A549 (cell line): ENCODE measurements around the gene LIMA1. TPM values are rescaled to one million over a fixed set of nuclear protein-coding genes. Genes with fewer than 3 reads are reported as not detected.

Experiments used
- ATAC-seq, 2 experiments: fragments of 200-7000 bp in 1 of 2; fragments of >200 bp in 1 of 2; cut with Nextera tagmentation in 1 of 2; cut with Tn5 transposase in 1 of 2; 3 replicates each; pipeline versions ENCODE4 v1.8.0 to v1.9.1; 2018 to 2020; ENCODE audit warnings: mild to moderate bottlenecking in 1 of 2, moderate library complexity in 1 of 2
- CTCF ChIA-PET: fragments of 300-600 bp; sonication (Branson Sonifier 250); formaldehyde crosslinking; extraction: SDS; loops from one replicate; lab custom pipeline; 2021; ENCODE audit warnings: antibody characterized with exemption, inconsistent platforms; lab: Yijun Ruan, JAX
- POLR2A ChIA-PET: fragments of 350-600 bp; formaldehyde crosslinking; extraction: SDS; loops from one replicate; lab custom pipeline; 2021; ENCODE audit warnings: antibody characterized with exemption, inconsistent platforms; lab: Yijun Ruan, JAX
- DNase-seq, 2 experiments: peaks; one replicate each; pipeline versions ENCODE4 v3.0.0 to v3.0.0-alpha.2; 2011 to 2016; ENCODE audit warnings: low read depth in 1 of 2, low spot score in 1 of 2
- FAIRE-seq: peaks from 2 replicates; lab custom pipeline; 2011; peaks lifted over from hg19 to GRCh38; lab: Jason Lieb, UNC
- H3K27ac ChIP-seq, 2 experiments: fragments of >200 bp; sonication (Bioruptor Twin); formaldehyde crosslinking; 3 replicates each; pipeline ENCODE4 v1.5.1; 2016 to 2017
- H3K4me1 ChIP-seq: fragments of >200 bp; sonication (Bioruptor Twin); formaldehyde crosslinking; 3 replicates; pipeline ENCODE4 v1.6.1; 2016
- H3K4me2 ChIP-seq: fragments of >200 bp; sonication (Bioruptor Twin); formaldehyde crosslinking; 3 replicates; pipeline ENCODE4 v1.6.1; 2016
- H3K4me3 ChIP-seq: fragments of >200 bp; sonication (Bioruptor Twin); formaldehyde crosslinking; 3 replicates; pipeline ENCODE4 v1.5.1; 2016
- H3K9me3 ChIP-seq: fragments of >200 bp; sonication (Bioruptor Twin); formaldehyde crosslinking; 3 replicates; pipeline ENCODE4 v1.6.1; 2016
- BHLHE40 ChIP-seq: IDR thresholded peaks from 2 replicates; pipeline ENCODE4 v1.6.1; 2012; ENCODE audit warnings: low read depth, low read length, inconsistent platforms
- CBX8 ChIP-seq: fragments of 200-600 bp; sonication (generic); IDR thresholded peaks from 2 replicates; pipeline ENCODE4 v1.6.1; 2016
- CEBPB ChIP-seq, 2 experiments: fragments of >200 bp in 1 of 2; sonication (Bioruptor Twin) in 1 of 2; formaldehyde crosslinking in 1 of 2; IDR thresholded peaks; 2 replicates each; pipeline ENCODE4 v1.6.1; 2012 to 2016
- CHD2 ChIP-seq: fragments of 150-350 bp; IDR thresholded peaks from 2 replicates; pipeline ENCODE4 v1.6.1; 2014; ENCODE audit warnings: low read length; ENCODE audit not compliant: partially characterized antibody
- CHD4 ChIP-seq: fragments of 200-600 bp; sonication (generic); IDR thresholded peaks from 2 replicates; pipeline ENCODE4 v1.6.1; 2016; ENCODE audit warnings: antibody characterized with exemption, mild to moderate bottlenecking, borderline replicate concordance
- EHMT2 ChIP-seq: fragments of 200-600 bp; sonication (generic); IDR thresholded peaks from 2 replicates; pipeline ENCODE4 v1.6.1; 2016; ENCODE audit warnings: antibody characterized with exemption, low read depth, mild to moderate bottlenecking, moderate library complexity
- FOSL2 ChIP-seq, 2 experiments: fragments of 450-650 bp in 1 of 2; fragments of >200 bp in 1 of 2; sonication (Bioruptor Twin) in 1 of 2; formaldehyde crosslinking; IDR thresholded peaks; 2 replicates each; pipeline versions ENCODE4 v1.5.0 to v1.6.1; 2016 to 2020; ENCODE audit warnings: mild to moderate bottlenecking in 1 of 2, moderate library complexity in 1 of 2
- GATA3 ChIP-seq: IDR thresholded peaks from 2 replicates; pipeline ENCODE4 v1.6.1; 2012; ENCODE audit warnings: borderline replicate concordance
- HOXA7 ChIP-seq: fragments of 250-450 bp; sonication (Bioruptor Pico); IDR thresholded peaks from 2 replicates; pipeline ENCODE4 v1.5.0; 2020; ENCODE audit warnings: mild to moderate bottlenecking, moderate library complexity
- KDM1A ChIP-seq: fragments of 200-600 bp; sonication (generic); IDR thresholded peaks from 2 replicates; pipeline ENCODE4 v1.6.1; 2016; ENCODE audit warnings: low read depth, mild to moderate bottlenecking
- MAFK ChIP-seq: fragments of 450-650 bp; IDR thresholded peaks from 2 replicates; pipeline ENCODE4 v1.6.1; 2014; ENCODE audit not compliant: partially characterized antibody
- MYC ChIP-seq: IDR thresholded peaks from 2 replicates; pipeline ENCODE4 v1.6.1; 2012; ENCODE audit warnings: mild to moderate bottlenecking, inconsistent platforms, low read length, improper control_type of control experiment, borderline replicate concordance
- NFE2L2 ChIP-seq: fragments of 150-350 bp; conservative IDR thresholded peaks from 2 replicates; pipeline ENCODE4 v1.6.1; 2014; ENCODE audit warnings: low read length
- NR3C1 ChIP-seq: fragments of >200 bp; sonication (Bioruptor Twin); formaldehyde crosslinking; IDR thresholded peaks from 3 replicates; pipeline ENCODE4 v1.6.1; 2017
- POLR2A ChIP-seq: IDR thresholded peaks from 2 replicates; pipeline ENCODE4 v1.6.1; 2012; ENCODE audit warnings: mild to moderate bottlenecking, low read length
- RCOR1 ChIP-seq: fragments of 150-350 bp; IDR thresholded peaks from 2 replicates; pipeline ENCODE4 v1.6.1; 2014; ENCODE audit warnings: antibody characterized with exemption, low read length, low read depth
- RFX5 ChIP-seq: fragments of 450-650 bp; IDR thresholded peaks from 2 replicates; pipeline ENCODE4 v1.7.1; 2014; ENCODE audit warnings: antibody characterized with exemption, mild to moderate bottlenecking, moderate library complexity
- WGBS: methylation state at CpG from one replicate; pipeline ENCODE4 v1.1.6; 2017; ENCODE audit errors: missing lambda C conversion rate; 5-methylcytosine and 5-hydroxymethylcytosine counted together
- polyA plus RNA-seq, 4 experiments: library from polyadenylated mRNA; depleted of rRNA in 3 of 4; stranded (reverse); fragments of >200 nt; fragmentation: RNase III in 1 of 4; extraction: RNeasy Plus Mini Kit Qiagen cat#74134 plus additional on column Dnase treatment in 1 of 4; gene quantifications; 2 replicates in 3 of 4; 3 replicates in 1 of 4; pipeline ENCODE4 v1.2.3, GENCODE V29; 2011 to 2017
- TF ChIP-seq, protein P1 (sequence below): fragments of 450-650 bp; IDR thresholded peaks from 2 replicates; pipeline ENCODE4 v1.6.1; 2014; ENCODE audit warnings: antibody characterized with exemption
- TF ChIP-seq, protein P2 (sequence below): fragments of >200 bp; sonication (Bioruptor Twin); formaldehyde crosslinking; IDR thresholded peaks from 3 replicates; pipeline ENCODE4 v1.5.1; 2016

The LIMA1 gene
- polyA plus RNA-seq, 2 of the 4 experiments (the other 2 are of a cell fraction): 9.0 to 23.4 TPM

DNA sequence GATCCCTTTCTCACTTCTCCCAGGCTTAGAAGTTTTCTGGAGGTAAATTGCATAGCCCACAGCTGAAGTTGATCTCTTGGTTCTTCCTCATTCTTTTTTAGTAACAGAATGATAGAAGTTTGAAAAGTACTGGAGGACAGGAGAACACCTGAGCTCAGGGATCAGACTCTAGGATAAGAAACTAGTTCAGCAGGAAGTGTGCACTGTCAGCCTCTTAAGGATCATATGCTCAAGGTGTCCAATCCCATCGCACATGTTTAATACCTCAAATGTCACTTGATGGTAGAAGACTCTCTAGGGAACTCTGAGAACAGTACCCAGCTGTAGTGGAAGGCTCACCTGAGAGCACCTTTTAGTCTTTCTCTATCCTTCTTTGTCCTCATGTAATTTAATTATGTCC, 14.7 kb upstream of the LIMA1 start:
- ChIA-PET CTCF (interaction anchor here (0.6 to 1.8 kb wide), 5 partner anchors 9 to 228 kb away, joined by 3 to 5 read pairs (median 4); partner anchors contain the start of gene LIMA1), POLR2A (interaction anchor here (1.3 kb wide), 1 partner anchor 15 kb away, joined by 4 read pairs; the partner anchor contains the start of gene LIMA1)
- no peak for DNase-seq
- Histone ChIP-seq H3K9me3 (no peaks in the 10 kb centered on the region), H3K4me2 (no peak overlapping the region), H3K4me3 (no peak overlapping the region), H3K4me1 (peaks cover 4% of the 10 kb centered on the region; the same call in 1 of the 3 replicates), H3K27ac (no peak overlapping the region)
- no peak for TF ChIP-seq POLR2A
- TF ChIP-seq RFX5: no peak
- TF ChIP-seq CEBPB (IDR thresholded peaks at IDR 0.05): no peak
- no peak for TF ChIP-seq CBX8
- TF ChIP-seq HOXA7 (CRISPR knock-in tag): no peak
- WGBS: 43% methylated on average over 1 of the region's 1 CpG
- no peak for FAIRE-seq
- no peak for ATAC-seq

DNA sequence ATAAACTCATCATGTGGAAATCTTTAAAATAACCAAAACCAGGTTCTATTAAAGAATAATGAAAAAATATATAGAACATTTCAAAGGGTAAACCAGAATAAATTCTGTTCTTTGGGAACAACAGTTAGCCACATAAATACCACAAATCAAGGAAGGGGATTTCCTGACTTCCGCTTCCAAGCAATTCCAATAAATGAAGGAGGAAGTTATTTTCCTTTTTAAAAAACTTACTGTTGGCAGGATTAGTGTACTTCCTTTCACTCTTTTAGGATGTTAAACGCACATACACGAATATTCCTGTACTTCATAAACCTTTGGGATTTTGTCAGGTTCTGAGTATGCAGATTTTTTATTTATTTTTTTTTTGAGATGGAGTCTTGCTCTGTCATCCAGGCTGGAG, 13.7 kb upstream of the LIMA1 start:
- ATAC-seq (no peak), FAIRE-seq (no peak), DNase-seq (no peak)
- no peak for TF ChIP-seq KDM1A
- no peak for TF ChIP-seq NFE2L2
- TF ChIP-seq BHLHE40: no peak
- ChIA-PET CTCF (interaction anchor here (0.9 to 2.3 kb wide), 3 partner anchors 13 to 115 kb away, joined by 4 to 7 read pairs (median 5); partner anchors contain the start of gene LIMA1), POLR2A (interaction anchor here (0.7 to 1.6 kb wide), 3 partner anchors 13 to 55 kb away, joined by 3 to 4 read pairs (median 4); partner anchors contain the start of gene LIMA1)
- Histone ChIP-seq H3K9me3 (no peaks in the 10 kb centered on the region), H3K4me3 (no peak overlapping the region), H3K4me1 (no peaks in the 10 kb centered on the region), H3K27ac (no peak overlapping the region), H3K4me2 (no peak overlapping the region)
- WGBS: 53% methylated on average over 3 of the region's 3 CpGs

DNA sequence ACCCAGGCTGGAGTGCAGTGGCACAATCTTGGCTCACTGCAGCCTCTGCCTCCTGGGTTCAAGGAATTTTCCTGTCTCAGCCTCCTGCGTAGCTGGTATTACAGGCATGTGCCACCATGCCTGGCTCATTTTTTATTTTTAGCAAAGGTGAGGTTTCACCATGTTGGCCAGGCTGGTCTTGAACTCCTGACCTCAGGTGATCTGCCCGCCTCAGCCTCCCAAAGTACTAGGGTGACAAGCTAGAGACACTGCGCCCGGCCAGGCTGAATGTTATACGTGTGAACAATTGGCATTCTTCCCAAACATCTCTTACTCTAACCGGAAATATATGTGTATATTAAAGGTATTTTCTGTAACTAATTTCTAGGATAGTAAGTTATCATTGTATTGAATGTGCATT, 13.2 kb upstream of the LIMA1 start:
- no peak overlapping the region for H3K4me3 ChIP-seq
- ChIA-PET POLR2A (interaction anchor here (0.7 to 1.6 kb wide), 2 partner anchors 12 to 55 kb away, joined by 3 to 4 read pairs; no protein-coding TSS in a partner anchor), CTCF (interaction anchor here (2.3 kb wide), 1 partner anchor 17 kb away, joined by 7 read pairs; no protein-coding TSS in a partner anchor)
- H3K9me3 ChIP-seq: 0 out of 3 replicates have a peak, but pooled peaks cover 1% of the 10 kb centered on the region
- no peak for DNase-seq
- WGBS: 81% methylated on average over 6 of the region's 6 CpGs
- no peak overlapping the region for H3K27ac ChIP-seq
- no peaks in the 10 kb centered on the region for H3K4me1 ChIP-seq
- no peak for TF ChIP-seq POLR2A
- TF ChIP-seq CHD4: no peak
- no peak for TF ChIP-seq FOSL2 (IDR thresholded peaks at IDR 0.05)
- no peak for TF ChIP-seq FOSL2 (CRISPR knock-in tag; IDR thresholded peaks at IDR 0.05)
- TF ChIP-seq, protein P1, sequence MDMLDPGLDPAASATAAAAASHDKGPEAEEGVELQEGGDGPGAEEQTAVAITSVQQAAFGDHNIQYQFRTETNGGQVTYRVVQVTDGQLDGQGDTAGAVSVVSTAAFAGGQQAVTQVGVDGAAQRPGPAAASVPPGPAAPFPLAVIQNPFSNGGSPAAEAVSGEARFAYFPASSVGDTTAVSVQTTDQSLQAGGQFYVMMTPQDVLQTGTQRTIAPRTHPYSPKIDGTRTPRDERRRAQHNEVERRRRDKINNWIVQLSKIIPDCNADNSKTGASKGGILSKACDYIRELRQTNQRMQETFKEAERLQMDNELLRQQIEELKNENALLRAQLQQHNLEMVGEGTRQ: no peak
- TF ChIP-seq MAFK: no peak
- no peak for TF ChIP-seq CHD2
- no peak for TF ChIP-seq MYC
- no peak for TF ChIP-seq EHMT2
- no peak for TF ChIP-seq CEBPB (IDR thresholded peaks at IDR 0.05)
- TF ChIP-seq, protein P2, sequence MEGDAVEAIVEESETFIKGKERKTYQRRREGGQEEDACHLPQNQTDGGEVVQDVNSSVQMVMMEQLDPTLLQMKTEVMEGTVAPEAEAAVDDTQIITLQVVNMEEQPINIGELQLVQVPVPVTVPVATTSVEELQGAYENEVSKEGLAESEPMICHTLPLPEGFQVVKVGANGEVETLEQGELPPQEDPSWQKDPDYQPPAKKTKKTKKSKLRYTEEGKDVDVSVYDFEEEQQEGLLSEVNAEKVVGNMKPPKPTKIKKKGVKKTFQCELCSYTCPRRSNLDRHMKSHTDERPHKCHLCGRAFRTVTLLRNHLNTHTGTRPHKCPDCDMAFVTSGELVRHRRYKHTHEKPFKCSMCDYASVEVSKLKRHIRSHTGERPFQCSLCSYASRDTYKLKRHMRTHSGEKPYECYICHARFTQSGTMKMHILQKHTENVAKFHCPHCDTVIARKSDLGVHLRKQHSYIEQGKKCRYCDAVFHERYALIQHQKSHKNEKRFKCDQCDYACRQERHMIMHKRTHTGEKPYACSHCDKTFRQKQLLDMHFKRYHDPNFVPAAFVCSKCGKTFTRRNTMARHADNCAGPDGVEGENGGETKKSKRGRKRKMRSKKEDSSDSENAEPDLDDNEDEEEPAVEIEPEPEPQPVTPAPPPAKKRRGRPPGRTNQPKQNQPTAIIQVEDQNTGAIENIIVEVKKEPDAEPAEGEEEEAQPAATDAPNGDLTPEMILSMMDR: no peak
- TF ChIP-seq NR3C1: no peak
- TF ChIP-seq RCOR1: no peak
- TF ChIP-seq GATA3: no peak
- H3K4me2 ChIP-seq: no peak overlapping the region
- no peak for ATAC-seq
- FAIRE-seq: no peak
